ENCODE measurements around the gene HHIPL1. TPM values are rescaled to one million over a fixed set of nuclear protein-coding genes. Genes with fewer than 3 reads are reported as not detected.
A peak's percentile ranks its signal among the peaks of the same experiment; 100 is the strongest.
"Not testable (repeated sequence)": the region's sequence is repeated elsewhere in the genome, so short reads cannot be mapped to it uniquely, and the experiment has no call there.

Gene HHIPL1
- total and polyA plus RNA-seq, 10 donors: 0.43 to 4.2 (median 2.7) TPM

- Histone ChIP-seq H3K4me3 (peak overlapping the region in 1 of 8 donors; percentile 28), H3K27me3 (replicated peaks in 1 of 7) (peaks cover 0 to 74% (median 20%) of the 10 kb centered on the region in 7 donors), H3K9me3 (no peaks in the 10 kb centered on the region), H3K27ac (no peak overlapping the region), H3K36me3 (no peaks in the 10 kb centered on the region), H3K4me1 (peaks cover 0 to 10% (median 2%) of the 10 kb centered on the region in 6 donors)
- no peak for DNase-seq
- no peak for TF ChIP-seq POLR2AphosphoS5 (IDR thresholded peaks at IDR 0.05)
- no peak for TF ChIP-seq CTCF (IDR thresholded peaks at IDR 0.05 in 8 of 11, conservative IDR thresholded peaks at IDR 0.05 in 3 of 11)
- TF ChIP-seq POLR2A (IDR thresholded peaks at IDR 0.05): no peak
- intact Hi-C loops (cut with DNase I; ENCODE audit: low total_unique reads): no loop called here
- 15 to 19% (median 17%) methylated on average over 57 to 58 of the region's 58 CpGs; no CpG with 5 or more reads in 2 of the 5 donors for WGBS, 5 donors
These were observed 14.4 kb downstream of the HHIPL1 start for GRCh38 chr14:99659333-99659741.

- no peaks in the 10 kb centered on the region for H3K9me3 ChIP-seq
- no peak for TF ChIP-seq CTCF (IDR thresholded peaks at IDR 0.05 in 8 of 11, conservative IDR thresholded peaks at IDR 0.05 in 3 of 11)
- TF ChIP-seq POLR2AphosphoS5 (IDR thresholded peaks at IDR 0.05): no peak
- TF ChIP-seq POLR2A (IDR thresholded peaks at IDR 0.05): no peak
- WGBS, 5 donors: 25 to 32% (median 28%) methylated on average over 35 to 37 of the region's 37 CpGs
- H3K27me3 ChIP-seq (replicated peaks in 1 of 7): peaks cover 0 to 68% (median 20%) of the 10 kb centered on the region in 7 donors
- H3K36me3 ChIP-seq: no peaks in the 10 kb centered on the region
- intact Hi-C loops (cut with DNase I; ENCODE audit: low total_unique reads): no loop called here
- peaks cover 0 to 10% (median 2%) of the 10 kb centered on the region in 6 donors for H3K4me1 ChIP-seq
- H3K27ac ChIP-seq: no peak overlapping the region
- DNase-seq: no peak
- no peak overlapping the region for H3K4me3 ChIP-seq
These were observed 15.2 kb downstream of the HHIPL1 start for GRCh38 chr14:99660006-99660566.

- H3K9me3 ChIP-seq: no peaks in the 10 kb centered on the region
- TF ChIP-seq POLR2A (IDR thresholded peaks at IDR 0.05) (no peak), POLR2AphosphoS5 (IDR thresholded peaks at IDR 0.05) (no peak), CTCF (IDR thresholded peaks at IDR 0.05 in 8 of 11, conservative IDR thresholded peaks at IDR 0.05 in 3 of 11) (no peak)
- 55 to 74% (median 67%) methylated on average over 4 of the region's 4 CpGs for WGBS, 5 donors
- no peak overlapping the region for H3K4me3 ChIP-seq
- peaks cover 0 to 62% (median 20%) of the 10 kb centered on the region in 7 donors for H3K27me3 ChIP-seq (replicated peaks in 1 of 7)
- intact Hi-C loops (cut with DNase I; ENCODE audit: low total_unique reads): no loop called here
- H3K27ac ChIP-seq: no peak overlapping the region
- no peaks in the 10 kb centered on the region for H3K36me3 ChIP-seq
- DNase-seq: no peak
- H3K4me1 ChIP-seq: peaks cover 0 to 10% (median 2%) of the 10 kb centered on the region in 6 donors
These were observed 15.9 kb downstream of the HHIPL1 start for GRCh38 chr14:99660794-99661193.

GRCh38 chr14:99661206-99661605, 16.3 kb downstream of the HHIPL1 start:
- H3K27ac ChIP-seq; H3K4me3 ChIP-seq; H3K36me3 ChIP-seq; DNase-seq; H3K9me3 ChIP-seq; intact Hi-C loops (cut with DNase I; ENCODE audit: low total_unique reads): not testable (repeated sequence)
- Histone ChIP-seq H3K27me3 (replicated peaks in 1 of 7) (peaks cover 0 to 57% (median 20%) of the 10 kb centered on the region in 7 donors), H3K4me1 (peaks cover 0 to 10% (median 2%) of the 10 kb centered on the region in 6 donors)

Measured in spleen (tissue), 11 donors.